HL-60 (cell line): ENCODE measurements around the gene MAT2A.

Experiments used
- DNase-seq, 2 experiments: peaks; one replicate each; pipeline ENCODE4 v3.0.0-alpha.2; 2010 to 2020; ENCODE audit warnings: low read depth in 1 of 2, low spot score in 1 of 2
- H3K27ac ChIP-seq: fragments of 250-450 bp; sonication (Bioruptor Pico); replicated peaks from 2 replicates; pipeline ENCODE4 v1.5.1; 2020; ENCODE audit warnings: mild to moderate bottlenecking, moderate library complexity
- H3K27me3 ChIP-seq: fragments of 250-450 bp; sonication (Bioruptor Pico); 2 replicates; pipeline ENCODE4 v1.5.1; 2021; ENCODE audit warnings: mild to moderate bottlenecking, moderate library complexity; ENCODE audit not compliant: insufficient read depth, poor library complexity, severe bottlenecking
- H3K4me3 ChIP-seq: replicated peaks from 2 replicates; pipeline ENCODE4 v1.5.1; 2011; ENCODE audit warnings: mild to moderate bottlenecking, control low read depth, low read length; ENCODE audit not compliant: insufficient read depth
- GABPA ChIP-seq: IDR thresholded peaks from 2 replicates; pipeline ENCODE4 v1.6.1; 2012; ENCODE audit warnings: low read depth
- POLR2AphosphoS5 ChIP-seq: IDR thresholded peaks from 2 replicates; pipeline ENCODE4 v1.6.1; 2012; ENCODE audit warnings: low read depth
- REST ChIP-seq: IDR thresholded peaks from 2 replicates; pipeline ENCODE4 v1.6.1; 2012; ENCODE audit warnings: low read depth; ENCODE audit not compliant: insufficient replicate concordance
- SPI1 ChIP-seq: IDR thresholded peaks from 2 replicates; pipeline ENCODE4 v1.6.1; 2012; ENCODE audit warnings: low read depth, mild to moderate bottlenecking, borderline replicate concordance
- long read RNA-seq: library from polyadenylated mRNA; unstranded; transcript quantifications from one replicate; pipeline ENCODE4 v2.0.0, GENCODE V29; 2020
- TF ChIP-seq, protein P1 (sequence below): IDR thresholded peaks from one replicate; pipeline ENCODE4 v1.5.1; 2011; ENCODE audit warnings: low read length, control low read depth, inconsistent platforms; ENCODE audit not compliant: insufficient read depth

MAT2A gene
- long read RNA-seq, transcript MAT2A-201 (9 exons, 2,819 nt): major isoform, 229 of 1,291 reads
- long read RNA-seq, partial matches to known transcripts: 971 of 1,291 reads
- long read RNA-seq, other reads (novel, unspliced or antisense): 89 of 1,291 reads

- peak; percentile 95 to 98 for DNase-seq
- H3K4me3 ChIP-seq: peak within 1 kb of the TSS; percentile 98
- H3K27me3 ChIP-seq: no peaks in the 10 kb centered on the region
- peak within 1 kb of the TSS; percentile 99 for H3K27ac ChIP-seq
- TF ChIP-seq, protein P1, sequence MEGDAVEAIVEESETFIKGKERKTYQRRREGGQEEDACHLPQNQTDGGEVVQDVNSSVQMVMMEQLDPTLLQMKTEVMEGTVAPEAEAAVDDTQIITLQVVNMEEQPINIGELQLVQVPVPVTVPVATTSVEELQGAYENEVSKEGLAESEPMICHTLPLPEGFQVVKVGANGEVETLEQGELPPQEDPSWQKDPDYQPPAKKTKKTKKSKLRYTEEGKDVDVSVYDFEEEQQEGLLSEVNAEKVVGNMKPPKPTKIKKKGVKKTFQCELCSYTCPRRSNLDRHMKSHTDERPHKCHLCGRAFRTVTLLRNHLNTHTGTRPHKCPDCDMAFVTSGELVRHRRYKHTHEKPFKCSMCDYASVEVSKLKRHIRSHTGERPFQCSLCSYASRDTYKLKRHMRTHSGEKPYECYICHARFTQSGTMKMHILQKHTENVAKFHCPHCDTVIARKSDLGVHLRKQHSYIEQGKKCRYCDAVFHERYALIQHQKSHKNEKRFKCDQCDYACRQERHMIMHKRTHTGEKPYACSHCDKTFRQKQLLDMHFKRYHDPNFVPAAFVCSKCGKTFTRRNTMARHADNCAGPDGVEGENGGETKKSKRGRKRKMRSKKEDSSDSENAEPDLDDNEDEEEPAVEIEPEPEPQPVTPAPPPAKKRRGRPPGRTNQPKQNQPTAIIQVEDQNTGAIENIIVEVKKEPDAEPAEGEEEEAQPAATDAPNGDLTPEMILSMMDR: peak; percentile 54
- TF ChIP-seq POLR2AphosphoS5: peak; percentile 98
- peak; percentile 80 for TF ChIP-seq REST
- no peak for TF ChIP-seq GABPA
- TF ChIP-seq SPI1: peak; percentile 38; the same call in 1 of the 2 replicates
Measured at GRCh38 chr2:85538507-85539360, at the start of gene MAT2A. Gene MAT2A, plus strand, starts transcription at chr2:85539168. Its CDS starts 120 bp downstream, at chr2:85539288.

- H3K27ac ChIP-seq: no peak overlapping the region
- TF ChIP-seq SPI1 (no peak), GABPA (no peak), POLR2AphosphoS5 (no peak), REST (no peak)
- TF ChIP-seq, protein P1: no peak
- no peak overlapping the region for H3K4me3 ChIP-seq
- DNase-seq: no peak
- no peaks in the 10 kb centered on the region for H3K27me3 ChIP-seq
Measured at GRCh38 chr2:85490861-85491755, 47.9 kb upstream of the MAT2A start.

GRCh38 chr2:85496436-85496835 lies 42.5 kb upstream of the MAT2A start:
- Histone ChIP-seq H3K27me3 (no peaks in the 10 kb centered on the region), H3K4me3 (no peak overlapping the region), H3K27ac (no peak overlapping the region)
- TF ChIP-seq REST: no peak
- TF ChIP-seq, protein P1: no peak
- no peak for TF ChIP-seq GABPA
- TF ChIP-seq POLR2AphosphoS5: no peak
- no peak for TF ChIP-seq SPI1
- no peak for DNase-seq
